Endothelial cell of umbilical vein (primary cell): ENCODE data around the gene HOXC5. TPM values are rescaled to one million over a fixed set of nuclear protein-coding genes. Genes with fewer than 3 reads are reported as not detected.

ENCODE experiments used
- BruUV-seq: library from RNA; stranded (reverse); fragments of 400-500 nt; replicated peaks from 2 replicates; lab custom pipeline; 2021; lab: Mats Ljungman, UMichigan
- CTCF ChIA-PET: fragments of 300-600, 350-600 bp; sonication (Branson Sonifier 250); formaldehyde crosslinking; loops from one replicate; lab custom pipeline; 2021; ENCODE audit warnings: antibody characterized with exemption, inconsistent platforms; lab: Charles Lee
- POLR2A ChIA-PET: fragments of 300-600, 350-600 bp; sonication (Branson Sonifier 250); formaldehyde crosslinking; loops from one replicate; lab custom pipeline; 2021; ENCODE audit warnings: antibody characterized with exemption, inconsistent platforms; lab: Charles Lee
- DNase-seq: peaks from one replicate; pipeline ENCODE4 v3.0.0-alpha.2; 2011; ENCODE audit warnings: low read depth, low spot score
- FAIRE-seq: peaks from 2 replicates; lab custom pipeline; 2011; peaks lifted over from hg19 to GRCh38; lab: Jason Lieb, UNC
- H2AFZ ChIP-seq: 2 replicates; pipeline ENCODE4 v1.6.0; 2012; ENCODE audit warnings: low read depth, low read length, control low read depth, inconsistent platforms
- H3K27ac ChIP-seq: 2 replicates; pipeline ENCODE4 v1.5.1; 2011; ENCODE audit warnings: low read depth, mild to moderate bottlenecking, control low read depth, low read length, moderate library complexity; ENCODE audit not compliant: insufficient read depth
- H3K27me3 ChIP-seq, 2 experiments: 2 replicates each; pipeline versions ENCODE4 v1.6.0 to v1.6.1; 2011; ENCODE audit warnings: low read length in 2 of 2, mixed read lengths in 1 of 2; ENCODE audit not compliant: control insufficient read depth in 2 of 2, insufficient read depth in 2 of 2
- H3K36me3 ChIP-seq, 2 experiments: 2 replicates in 1 of 2; 3 replicates in 1 of 2; pipeline ENCODE4 v1.5.1; 2011; ENCODE audit warnings: low read length in 2 of 2, mild to moderate bottlenecking in 1 of 2, moderate library complexity in 1 of 2; ENCODE audit not compliant: control insufficient read depth in 2 of 2, insufficient read depth in 2 of 2; ENCODE audit errors: extremely low read depth in 1 of 2
- H3K4me1 ChIP-seq: 3 replicates; pipeline ENCODE4 v1.5.1; 2011; ENCODE audit warnings: mild to moderate bottlenecking, low read length; ENCODE audit not compliant: control insufficient read depth, insufficient read depth; ENCODE audit errors: extremely low read depth
- H3K4me2 ChIP-seq: 2 replicates; pipeline ENCODE4 v1.6.1; 2011; ENCODE audit warnings: low read length, control low read depth, mixed read lengths; ENCODE audit not compliant: insufficient read depth
- H3K4me3 ChIP-seq, 3 experiments: fragments of 200-600 bp in 1 of 3; sonication (generic), shearing (Covaris generic) in 1 of 3; replicated peaks in 1 of 3; 2 replicates each; pipeline ENCODE4 v1.5.1; 2011 to 2016; ENCODE audit warnings: control low read depth in 3 of 3, low read length in 3 of 3, mild to moderate bottlenecking in 2 of 3, inconsistent platforms in 1 of 3, low read depth in 1 of 3, moderate library complexity in 1 of 3; ENCODE audit not compliant: insufficient read depth in 1 of 3
- H3K79me2 ChIP-seq: 2 replicates; pipeline ENCODE4 v1.6.0; 2012; ENCODE audit warnings: low read length, inconsistent platforms; ENCODE audit not compliant: control insufficient read depth, insufficient read depth
- H3K9ac ChIP-seq: replicated peaks from 2 replicates; pipeline ENCODE3; 2011; ENCODE audit warnings: low read length, control low read depth; ENCODE audit not compliant: insufficient read depth; ENCODE audit errors: extremely low read depth
- H3K9me1 ChIP-seq: replicated peaks from 3 replicates; pipeline ENCODE4 v1.6.0; 2011; ENCODE audit warnings: mild to moderate bottlenecking, low read length; ENCODE audit not compliant: control insufficient read depth, insufficient read depth; ENCODE audit errors: extremely low read depth
- H3K9me3 ChIP-seq: replicated peaks from 2 replicates; pipeline ENCODE4 v1.5.1; 2012; ENCODE audit warnings: low read length, inconsistent platforms; ENCODE audit not compliant: control insufficient read depth, insufficient read depth
- H4K20me1 ChIP-seq: replicated peaks from 2 replicates; pipeline ENCODE3; 2011; ENCODE audit warnings: mild to moderate bottlenecking, low read length; ENCODE audit not compliant: control insufficient read depth, insufficient read depth; ENCODE audit errors: extremely low read depth
- CTCF ChIP-seq, 2 donors: IDR thresholded peaks; 1 replicate in 1 of 2; 2 replicates in 1 of 2; pipeline ENCODE4 v1.5.1; 2011; ENCODE audit warnings: low read length in 2 of 2, mild to moderate bottlenecking in 2 of 2, moderate library complexity in 2 of 2, control low read depth in 1 of 2, inconsistent platforms in 1 of 2, low read depth in 1 of 2; ENCODE audit not compliant: insufficient read depth in 1 of 2; ENCODE audit errors: extremely low read depth in 1 of 2
- EZH2 ChIP-seq: IDR thresholded peaks from 2 replicates; pipeline ENCODE4 v1.6.1; 2012; ENCODE audit warnings: borderline replicate concordance, low read depth, mild to moderate bottlenecking, moderate library complexity, low read length, inconsistent platforms; ENCODE audit not compliant: severe bottlenecking
- MAX ChIP-seq: IDR thresholded peaks from 2 replicates; pipeline ENCODE4 v1.6.1; 2011; ENCODE audit not compliant: insufficient read depth, insufficient read length
- POLR2AphosphoS5 ChIP-seq: IDR thresholded peaks from 2 replicates; pipeline ENCODE4 v1.6.1; 2012; ENCODE audit warnings: low read depth, mild to moderate bottlenecking, control low read depth, low read length, moderate library complexity; ENCODE audit not compliant: insufficient read depth
- dilution Hi-C: fragments of 300-500 bp; cut with MboI; formaldehyde crosslinking; loops from one replicate; pipeline ENCODE4 v1.15.0; 2019; ENCODE audit warnings: low sequenced_read_pairs; ENCODE audit not compliant: extremely low pct_ligation_motif_present
- intact Hi-C: fragments of 100-400 bp; cut with micrococcal nuclease; formaldehyde crosslinking; loops from one replicate; pipeline ENCODE4 v1.10.0; 2022
- polyA plus RNA-seq, 4 experiments: library from polyadenylated mRNA; depleted of rRNA in 3 of 4; stranded (reverse) in 3 of 4; unstranded in 1 of 4; fragments of >200 nt; gene quantifications; 2 replicates each; pipeline versions ENCODE4 v1.2.1 to v1.2.3, GENCODE V29; 2011 to 2012; ENCODE audit warnings: missing spikeins in 1 of 4
- total RNA-seq: library from RNA; stranded (reverse); gene quantifications from 2 replicates; pipeline ENCODE4 v1.2.3, GENCODE V29; 2021

Gene HOXC5
- total and polyA plus RNA-seq, 2 donors (not counting 3 experiments of a cell fraction or from before 2014, with no cell fraction given) = not detected

GRCh38 chr12:54040648-54041047 is 7.8 kb downstream of the HOXC5 start:
- intact Hi-C loops = no loop called here
- POLR2A ChIA-PET = no interaction called here
- Histone ChIP-seq H3K36me3 (no peaks in the 10 kb centered on the region), H3K4me2 (no peak overlapping the region), H2AFZ (no peak overlapping the region), H3K27me3 (peaks cover 69 to 79% of the 10 kb centered on the region in 2 experiments), H3K27ac (no peak overlapping the region), H3K9ac (no peak overlapping the region), H3K79me2 (no peaks in the 10 kb centered on the region), H4K20me1 (no peaks in the 10 kb centered on the region), H3K4me3 (no peak overlapping the region), H3K4me1 (no peaks in the 10 kb centered on the region), H3K9me3 (no peaks in the 10 kb centered on the region), H3K9me1 (no peaks in the 10 kb centered on the region)
- BruUV-seq = no TSS peak
- dilution Hi-C loops = no loop called here
- FAIRE-seq = no peak
- no peak for TF ChIP-seq POLR2AphosphoS5
- TF ChIP-seq EZH2 = no peak
- TF ChIP-seq CTCF (IDR thresholded peaks at IDR 0.05; ENCODE audit: extremely low read depth in 1 of 2, insufficient read depth in 1 of 2, low read depth in 1 of 2, low read length in 2 of 2) = no peak
- no peak for TF ChIP-seq MAX
- DNase-seq = no peak
- CTCF ChIA-PET = interaction anchor here (0.9 to 1.7 kb wide), 3 partner anchors 9 to 35 kb away, joined by 4 to 19 read pairs (median 4); partner anchors contain the start of gene HOXC5
